Esophagus muscularis mucosa (tissue), 4 donors: ENCODE measurements around the gene DRC7. TPM values are rescaled to one million over a fixed set of nuclear protein-coding genes. Genes with fewer than 3 reads are reported as not detected.
"Not testable (repeated sequence)": the region's sequence is repeated elsewhere in the genome, so short reads cannot be mapped to it uniquely, and the experiment has no call there.

Experiments used
- DNase-seq: peaks from one replicate; pipeline ENCODE4 v3.0.0-alpha.2; 2017; ENCODE audit errors: extremely low spot score
- H3K27ac ChIP-seq, 4 donors: fragments of 200-600 bp; sonication (generic); replicated peaks in 1 of 4; 1 replicate in 3 of 4; 2 replicates in 1 of 4; pipeline ENCODE4 v1.5.1; 2016 to 2019; ENCODE audit warnings: mild to moderate bottlenecking in 1 of 4
- H3K27me3 ChIP-seq, 4 donors: fragments of 200-600 bp; sonication (generic); one replicate each; pipeline versions ENCODE4 v1.5.1 to v1.6.0; 2016 to 2019
- H3K36me3 ChIP-seq, 4 donors: fragments of 200-600 bp; sonication (generic); one replicate each; pipeline ENCODE4 v1.5.1; 2016 to 2019
- H3K4me1 ChIP-seq, 4 donors: fragments of 200-600 bp; sonication (generic); one replicate each; pipeline ENCODE4 v1.5.1; 2016 to 2019
- H3K4me3 ChIP-seq, 4 donors: fragments of 200-600 bp; sonication (generic); 1 replicate in 2 of 4; 2 replicates in 2 of 4; pipeline ENCODE4 v1.5.1; 2016 to 2019; ENCODE audit warnings: mild to moderate bottlenecking in 4 of 4, moderate library complexity in 1 of 4
- H3K9me3 ChIP-seq, 4 donors: fragments of 200-600 bp; sonication (generic); 1 replicate in 3 of 4; 2 replicates in 1 of 4; pipeline ENCODE4 v1.5.1; 2016 to 2019
- EP300 ChIP-seq: sonication (generic); formaldehyde crosslinking; IDR thresholded peaks from one replicate; pipeline ENCODE4 v1.6.1; 2017; ENCODE audit warnings: antibody characterized with exemption
- POLR2A ChIP-seq: fragments of 450-650 bp; IDR thresholded peaks from one replicate; pipeline ENCODE4 v1.6.1; 2017; ENCODE audit warnings: antibody characterized with exemption, moderate library complexity, mild to moderate bottlenecking, low read depth
- POLR2AphosphoS5 ChIP-seq, 2 donors: sonication (generic); formaldehyde crosslinking; IDR thresholded peaks; one replicate each; pipeline ENCODE4 v1.6.1; 2017; ENCODE audit warnings: antibody characterized with exemption in 2 of 2
- WGBS: methylation state at CpG from one replicate; pipeline ENCODE4 v1.1.5; 2018; 5-methylcytosine and 5-hydroxymethylcytosine counted together
- intact Hi-C: fragments of 100-400 bp; cut with DNase I; formaldehyde crosslinking; loops from one replicate; pipeline ENCODE4 v1.15.1; 2023
- total RNA-seq, 4 donors: library from RNA; depleted of rRNA; stranded (reverse); fragments of >200 nt; gene quantifications; one replicate each; pipeline versions ENCODE4 v1.1.0 to v1.2.1, GENCODE V29; 2016
- TF ChIP-seq, protein P1 (sequence below), 3 experiments: fragments of 200-600 bp in 2 of 3; fragments of 450-650 bp in 1 of 3; sonication (generic) in 2 of 3; IDR thresholded peaks; one replicate each; pipeline ENCODE4 v1.5.1; 2017 to 2019; ENCODE audit warnings: antibody characterized with exemption in 3 of 3, mild to moderate bottlenecking in 2 of 3, moderate library complexity in 1 of 3

DRC7 gene
- total RNA-seq, 4 donors from 2014 or later, result under 0.01 to 0.17 TPM; not detected in 2

DNA sequence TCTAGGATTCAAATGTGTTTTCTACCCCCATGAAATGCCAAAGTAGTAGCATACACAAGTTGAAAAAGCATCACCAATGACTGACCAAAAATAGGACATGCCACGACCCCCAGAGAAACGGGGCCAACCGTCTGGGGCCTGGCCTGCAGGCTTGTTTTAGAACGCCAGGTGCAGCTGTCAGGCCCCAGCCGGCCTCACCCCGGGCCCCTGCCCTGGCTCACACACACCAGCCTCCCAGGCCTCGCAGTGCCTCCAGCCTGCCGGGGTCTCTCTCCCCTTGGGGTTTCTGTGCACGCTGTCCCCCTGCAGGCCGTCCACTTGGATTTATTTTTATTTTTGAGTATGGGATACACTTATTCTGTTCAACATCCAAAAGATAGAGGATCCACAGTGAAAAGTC lies 48.9 kb downstream of the DRC7 start:
- intact Hi-C loops, result no loop called here
- Histone ChIP-seq H3K4me1 (peaks cover 0 to 8% (median 6%) of the 10 kb centered on the region in 4 donors), H3K36me3 (peaks cover 0 to 62% (median 41%) of the 10 kb centered on the region in 4 donors), H3K27ac (no peak overlapping the region), H3K9me3 (no peaks in the 10 kb centered on the region), H3K4me3 (no peak overlapping the region), H3K27me3 (no peaks in the 10 kb centered on the region)
- no peak for DNase-seq
- WGBS, result 83% methylated on average over 10 of the region's 10 CpGs
- TF ChIP-seq EP300, result no peak
- TF ChIP-seq POLR2A, result no peak
- no peak for TF ChIP-seq POLR2AphosphoS5 (IDR thresholded peaks at IDR 0.05)

DNA sequence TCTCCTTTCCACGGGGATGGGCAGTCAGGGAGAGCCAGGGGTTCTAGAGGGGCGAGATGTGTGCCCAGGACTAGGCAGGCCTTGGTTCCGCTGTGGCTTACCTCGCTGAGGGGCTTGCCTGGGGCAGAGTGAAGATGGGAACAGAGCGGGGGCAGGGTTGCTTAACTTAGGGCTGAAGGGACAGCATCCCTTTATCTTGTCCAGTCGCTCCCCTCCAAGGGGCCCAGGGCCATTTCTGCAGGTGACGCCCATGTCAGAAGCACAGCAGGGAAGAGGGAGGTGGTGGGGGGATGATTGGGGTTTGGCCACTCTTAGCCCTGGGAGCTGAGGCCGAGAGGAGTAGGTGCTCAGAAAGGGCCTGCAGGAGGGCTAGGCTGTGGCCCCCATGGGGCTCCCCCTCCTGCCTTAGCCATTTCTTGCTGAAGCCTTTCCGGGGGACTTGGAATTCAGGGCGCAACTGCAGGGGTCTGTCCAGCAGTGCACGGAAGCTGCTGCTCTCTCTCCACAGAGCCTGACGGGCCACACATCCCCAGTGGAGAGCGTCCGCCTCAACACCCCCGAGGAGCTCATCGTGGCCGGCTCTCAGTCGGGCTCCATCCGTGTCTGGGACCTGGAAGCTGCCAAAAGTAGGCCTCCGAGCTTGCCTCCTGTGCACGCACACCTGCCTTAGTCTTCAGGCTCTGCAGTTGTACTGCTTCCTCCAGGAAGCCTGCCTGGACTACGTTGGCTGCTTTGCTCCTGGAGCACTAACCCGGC lies 49.5 kb downstream of the DRC7 start:
- intact Hi-C loops, result no loop called here
- Histone ChIP-seq H3K4me3 (no peak overlapping the region), H3K9me3 (no peaks in the 10 kb centered on the region), H3K4me1 (peaks cover 0 to 8% (median under 1%) of the 10 kb centered on the region in 4 donors), H3K36me3 (peaks cover 0 to 59% (median 41%) of the 10 kb centered on the region in 4 donors), H3K27ac (no peak overlapping the region), H3K27me3 (no peaks in the 10 kb centered on the region)
- 92% methylated on average over 18 of the region's 23 CpGs for WGBS
- TF ChIP-seq, protein P1, sequence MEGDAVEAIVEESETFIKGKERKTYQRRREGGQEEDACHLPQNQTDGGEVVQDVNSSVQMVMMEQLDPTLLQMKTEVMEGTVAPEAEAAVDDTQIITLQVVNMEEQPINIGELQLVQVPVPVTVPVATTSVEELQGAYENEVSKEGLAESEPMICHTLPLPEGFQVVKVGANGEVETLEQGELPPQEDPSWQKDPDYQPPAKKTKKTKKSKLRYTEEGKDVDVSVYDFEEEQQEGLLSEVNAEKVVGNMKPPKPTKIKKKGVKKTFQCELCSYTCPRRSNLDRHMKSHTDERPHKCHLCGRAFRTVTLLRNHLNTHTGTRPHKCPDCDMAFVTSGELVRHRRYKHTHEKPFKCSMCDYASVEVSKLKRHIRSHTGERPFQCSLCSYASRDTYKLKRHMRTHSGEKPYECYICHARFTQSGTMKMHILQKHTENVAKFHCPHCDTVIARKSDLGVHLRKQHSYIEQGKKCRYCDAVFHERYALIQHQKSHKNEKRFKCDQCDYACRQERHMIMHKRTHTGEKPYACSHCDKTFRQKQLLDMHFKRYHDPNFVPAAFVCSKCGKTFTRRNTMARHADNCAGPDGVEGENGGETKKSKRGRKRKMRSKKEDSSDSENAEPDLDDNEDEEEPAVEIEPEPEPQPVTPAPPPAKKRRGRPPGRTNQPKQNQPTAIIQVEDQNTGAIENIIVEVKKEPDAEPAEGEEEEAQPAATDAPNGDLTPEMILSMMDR (IDR thresholded peaks at IDR 0.05), result no peak
- TF ChIP-seq POLR2A, result no peak
- no peak for TF ChIP-seq POLR2AphosphoS5 (IDR thresholded peaks at IDR 0.05)
- TF ChIP-seq EP300, result no peak
- no peak for DNase-seq

DNA sequence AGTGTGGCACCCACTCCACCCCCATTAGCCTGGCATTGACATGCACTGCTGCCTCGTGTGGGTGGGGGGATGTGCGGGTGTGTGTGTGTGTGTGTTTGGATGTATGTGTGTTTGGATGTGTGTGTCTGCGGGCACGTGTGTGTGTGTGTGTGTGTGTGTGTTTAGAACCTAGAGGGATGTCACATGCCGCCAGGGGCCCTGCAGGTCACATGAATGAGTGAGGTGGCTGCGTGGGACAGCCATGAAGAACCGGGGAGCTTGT lies 50.0 kb downstream of the DRC7 start:
- no peaks in the 10 kb centered on the region for H3K9me3 ChIP-seq
- H3K4me1 ChIP-seq, result peaks cover 0 to 8% (median 0%) of the 10 kb centered on the region in 4 donors
- intact Hi-C loops, result no loop called here
- no peaks in the 10 kb centered on the region for H3K27me3 ChIP-seq
- no peak for DNase-seq
- TF ChIP-seq POLR2AphosphoS5 (IDR thresholded peaks at IDR 0.05), result no peak
- no peak for TF ChIP-seq EP300
- no peak for TF ChIP-seq POLR2A
- TF ChIP-seq, protein P1 (IDR thresholded peaks at IDR 0.05), result no peak
- H3K27ac ChIP-seq, result no peak overlapping the region
- peaks cover 0 to 58% (median 41%) of the 10 kb centered on the region in 4 donors for H3K36me3 ChIP-seq
- H3K4me3 ChIP-seq, result no peak overlapping the region
- 84% methylated on average over 7 of the region's 7 CpGs for WGBS

DNA sequence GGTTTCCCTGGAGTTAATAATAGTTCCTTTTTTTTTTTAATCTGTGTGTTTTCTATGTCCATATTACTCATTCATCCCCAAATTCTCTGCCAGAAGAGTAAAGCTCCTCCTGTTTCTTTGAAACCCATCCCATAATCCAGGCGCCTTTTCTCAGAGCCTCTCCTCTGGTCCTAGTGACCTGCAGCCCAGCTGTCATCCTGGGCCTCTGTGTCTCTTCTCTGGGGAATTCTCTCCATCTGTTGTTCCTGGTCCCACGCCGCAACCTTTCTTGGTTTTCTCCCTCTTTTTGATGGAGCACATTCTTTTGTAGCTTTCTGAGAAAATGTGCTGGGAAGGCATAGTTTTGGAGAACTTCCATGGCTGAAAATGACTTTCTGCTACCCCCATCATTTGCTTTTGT lies 51.2 kb downstream of the DRC7 start:
- Histone ChIP-seq H3K36me3 (peaks cover 0 to 60% (median 41%) of the 10 kb centered on the region in 4 donors), H3K9me3 (no peaks in the 10 kb centered on the region), H3K4me1 (peaks cover 0 to 8% (median 0%) of the 10 kb centered on the region in 4 donors), H3K4me3 (no peak overlapping the region), H3K27ac (no peak overlapping the region), H3K27me3 (no peaks in the 10 kb centered on the region)
- TF ChIP-seq POLR2AphosphoS5 (IDR thresholded peaks at IDR 0.05) (no peak), POLR2A (no peak), EP300 (no peak)
- TF ChIP-seq, protein P1 (IDR thresholded peaks at IDR 0.05), result no peak
- WGBS, result 94% methylated on average over 3 of the region's 3 CpGs
- intact Hi-C loops, result no loop called here
- DNase-seq, result no peak

DNA sequence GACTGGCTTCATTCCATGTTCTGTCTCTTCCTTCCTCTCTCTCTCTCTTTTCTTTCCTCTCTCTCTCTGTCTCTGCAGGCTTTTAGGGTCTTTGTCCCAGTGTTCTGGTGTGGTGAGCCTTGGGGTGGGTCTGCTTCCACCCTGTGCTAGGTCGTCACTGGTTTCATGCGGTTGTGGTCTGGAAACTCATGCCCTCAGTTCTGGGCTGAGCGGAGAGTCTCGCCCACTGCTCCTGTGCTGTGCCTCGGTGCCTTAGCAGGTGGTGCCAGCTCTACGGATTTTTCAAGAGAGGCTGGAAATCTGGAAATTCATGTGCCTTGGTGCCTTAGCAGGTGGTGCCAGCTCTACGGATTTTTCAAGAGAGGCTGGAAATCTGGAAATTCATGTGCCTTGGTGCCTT lies 51.7 kb downstream of the DRC7 start:
- H3K27ac ChIP-seq, H3K27me3 ChIP-seq: not testable (repeated sequence)
- peaks cover 0 to 66% (median 45%) of the 10 kb centered on the region in 4 donors for H3K36me3 ChIP-seq

DNA sequence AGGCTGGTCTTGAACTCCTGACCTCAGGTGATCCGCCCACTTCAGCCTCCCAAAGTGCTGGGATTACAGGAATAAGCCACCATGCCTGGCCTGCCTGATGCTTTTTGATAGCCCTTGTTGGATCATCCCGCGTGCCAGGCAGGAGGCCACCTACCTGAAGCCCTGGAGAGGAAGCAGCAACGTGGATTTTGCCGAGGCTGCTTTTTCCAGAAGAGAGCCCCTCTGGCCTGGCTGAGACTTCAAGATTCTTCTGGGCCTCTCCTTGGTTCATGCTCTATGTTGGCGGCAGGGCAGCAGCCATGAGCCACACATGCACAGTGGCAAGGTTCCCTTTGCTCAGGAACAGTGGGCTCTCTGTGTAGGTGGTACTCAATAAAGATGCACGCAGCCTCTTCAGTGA lies 52.5 kb downstream of the DRC7 start:
- Histone ChIP-seq H3K4me3 (no peak overlapping the region), H3K4me1 (no peaks in the 10 kb centered on the region), H3K27ac (no peak overlapping the region), H3K27me3 (no peaks in the 10 kb centered on the region), H3K9me3 (no peaks in the 10 kb centered on the region), H3K36me3 (peaks cover 0 to 71% (median 52%) of the 10 kb centered on the region in 4 donors)
- no peak for DNase-seq
- TF ChIP-seq POLR2AphosphoS5 (IDR thresholded peaks at IDR 0.05) (no peak), EP300 (no peak), POLR2A (no peak)
- TF ChIP-seq, protein P1 (IDR thresholded peaks at IDR 0.05), result no peak
- intact Hi-C loops, result no loop called here
- WGBS, result 94% methylated on average over 5 of the region's 7 CpGs

More for the DNA sequence above, 51.7 kb downstream of the DRC7 start:
- DNase-seq, H3K4me1 ChIP-seq, intact Hi-C loops, H3K4me3 ChIP-seq, H3K9me3 ChIP-seq: not testable (repeated sequence)
- 95% methylated on average over 7 of the region's 7 CpGs for WGBS
